Measurements from ENCODE around the gene GMNC.

DNA sequence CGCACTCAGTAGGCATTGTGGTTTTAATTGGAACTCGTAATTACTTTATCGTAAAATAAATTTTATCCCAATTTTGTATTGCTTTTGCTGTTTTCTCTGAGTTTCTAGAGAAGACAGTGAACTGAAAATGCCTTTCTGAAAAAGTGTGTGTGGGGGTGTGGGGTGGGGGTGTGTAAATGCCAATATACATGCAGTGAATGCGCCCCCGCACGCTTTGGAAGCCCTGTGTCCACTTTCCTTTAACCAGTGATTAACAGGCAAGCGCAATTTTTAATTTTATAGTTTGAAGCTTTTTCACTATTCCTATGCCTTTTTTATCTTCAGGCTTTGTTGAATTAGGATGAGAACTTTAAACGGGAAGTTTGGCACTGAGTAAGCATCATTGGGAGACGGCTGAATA is 47.4 kb upstream of the GMNC start:
- TF ChIP-seq, protein P1, sequence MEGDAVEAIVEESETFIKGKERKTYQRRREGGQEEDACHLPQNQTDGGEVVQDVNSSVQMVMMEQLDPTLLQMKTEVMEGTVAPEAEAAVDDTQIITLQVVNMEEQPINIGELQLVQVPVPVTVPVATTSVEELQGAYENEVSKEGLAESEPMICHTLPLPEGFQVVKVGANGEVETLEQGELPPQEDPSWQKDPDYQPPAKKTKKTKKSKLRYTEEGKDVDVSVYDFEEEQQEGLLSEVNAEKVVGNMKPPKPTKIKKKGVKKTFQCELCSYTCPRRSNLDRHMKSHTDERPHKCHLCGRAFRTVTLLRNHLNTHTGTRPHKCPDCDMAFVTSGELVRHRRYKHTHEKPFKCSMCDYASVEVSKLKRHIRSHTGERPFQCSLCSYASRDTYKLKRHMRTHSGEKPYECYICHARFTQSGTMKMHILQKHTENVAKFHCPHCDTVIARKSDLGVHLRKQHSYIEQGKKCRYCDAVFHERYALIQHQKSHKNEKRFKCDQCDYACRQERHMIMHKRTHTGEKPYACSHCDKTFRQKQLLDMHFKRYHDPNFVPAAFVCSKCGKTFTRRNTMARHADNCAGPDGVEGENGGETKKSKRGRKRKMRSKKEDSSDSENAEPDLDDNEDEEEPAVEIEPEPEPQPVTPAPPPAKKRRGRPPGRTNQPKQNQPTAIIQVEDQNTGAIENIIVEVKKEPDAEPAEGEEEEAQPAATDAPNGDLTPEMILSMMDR (IDR thresholded peaks at IDR 0.05), result no peak
- TF ChIP-seq POLR2A (IDR thresholded peaks at IDR 0.05), result no peak
